HT-29 (cell line): ENCODE results near the gene ARHGEF39. TPM values are rescaled to one million over a fixed set of nuclear protein-coding genes. Genes with fewer than 3 reads are reported as not detected.

Experiments
- DNase-seq: peaks from one replicate; pipeline ENCODE4 v3.0.0-alpha.2; 2015; ENCODE audit warnings: low spot score
- total RNA-seq: library from RNA; depleted of rRNA; stranded (reverse); fragments of >200 nt; shearing (Covaris generic); gene quantifications from 2 replicates; pipeline ENCODE4 v1.2.3, GENCODE V29; 2014

Gene ARHGEF39
- total RNA-seq, 1 experiment from 2014 or later, result 23.4 TPM

DNA sequence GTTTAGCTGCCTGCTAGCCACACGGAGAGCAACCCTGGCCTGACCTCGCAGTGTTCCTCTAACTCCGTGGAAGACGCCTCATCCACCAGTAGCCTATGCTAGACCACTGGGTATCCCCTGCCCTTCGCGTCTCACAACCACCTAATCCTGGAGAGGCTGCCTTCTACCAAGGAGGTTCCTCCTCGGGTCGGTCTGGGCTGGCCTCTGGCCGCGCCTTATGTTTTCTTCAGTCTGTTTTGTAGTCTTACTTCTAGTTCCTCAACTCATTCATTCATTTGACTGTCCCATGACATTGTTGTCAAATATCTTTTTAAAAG is 26.3 kb upstream of the ARHGEF39 start:
- DNase-seq, result no peak

DNA sequence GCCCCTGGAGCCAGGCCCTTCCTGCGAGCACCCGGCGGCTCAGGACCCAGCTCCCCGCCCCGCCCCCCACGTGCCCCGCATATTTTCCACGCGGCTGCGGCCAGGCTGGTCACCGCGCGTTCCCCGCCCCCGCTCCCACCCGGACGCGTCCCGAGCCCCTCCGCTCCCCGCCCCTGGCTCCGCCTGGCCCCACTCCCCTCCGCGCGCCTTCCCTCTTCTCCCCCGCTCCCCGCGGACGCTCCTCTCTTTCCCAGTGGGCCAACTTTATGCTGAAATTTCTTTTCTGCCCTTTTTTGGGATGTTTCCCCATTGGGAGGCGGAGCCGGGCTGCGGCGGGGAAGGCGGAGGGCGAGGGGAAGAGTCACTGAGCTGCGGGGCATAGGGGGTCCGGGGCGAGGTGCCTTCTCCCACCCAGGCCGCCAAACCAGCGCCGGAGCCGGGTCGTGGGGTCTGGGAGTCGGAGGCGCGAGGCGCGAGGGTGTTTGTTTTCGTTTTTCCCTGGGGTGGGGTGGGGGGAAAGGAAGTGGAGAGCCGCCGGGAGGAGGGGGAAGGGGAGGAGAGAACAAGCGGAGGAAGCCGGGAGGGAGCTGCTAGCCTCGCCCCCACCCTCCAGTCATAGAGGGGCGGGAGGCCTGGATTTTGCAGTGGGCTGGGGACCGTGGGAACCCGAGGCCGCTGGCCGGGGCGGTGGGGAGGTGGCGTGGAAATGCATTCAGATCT is 25.8 kb upstream of the ARHGEF39 start:
- no peak for DNase-seq

DNA sequence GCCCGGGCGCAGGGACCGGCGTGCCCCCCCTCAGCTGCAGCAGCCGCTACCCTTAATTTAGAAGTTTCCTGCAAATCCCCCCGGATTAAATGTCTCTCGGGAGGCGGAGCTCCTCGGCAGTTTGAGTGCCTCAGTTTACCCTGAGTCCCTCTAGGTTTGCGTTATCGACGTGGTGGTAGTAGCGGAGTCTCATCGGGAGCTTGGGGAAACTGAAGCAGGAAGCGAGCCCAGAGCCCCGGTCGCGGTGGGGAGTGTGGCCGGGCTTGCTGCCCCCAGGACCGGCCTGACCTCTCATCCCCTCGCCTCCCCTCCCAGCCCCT is 25.3 kb upstream of the ARHGEF39 start:
- DNase-seq, result no peak

DNA sequence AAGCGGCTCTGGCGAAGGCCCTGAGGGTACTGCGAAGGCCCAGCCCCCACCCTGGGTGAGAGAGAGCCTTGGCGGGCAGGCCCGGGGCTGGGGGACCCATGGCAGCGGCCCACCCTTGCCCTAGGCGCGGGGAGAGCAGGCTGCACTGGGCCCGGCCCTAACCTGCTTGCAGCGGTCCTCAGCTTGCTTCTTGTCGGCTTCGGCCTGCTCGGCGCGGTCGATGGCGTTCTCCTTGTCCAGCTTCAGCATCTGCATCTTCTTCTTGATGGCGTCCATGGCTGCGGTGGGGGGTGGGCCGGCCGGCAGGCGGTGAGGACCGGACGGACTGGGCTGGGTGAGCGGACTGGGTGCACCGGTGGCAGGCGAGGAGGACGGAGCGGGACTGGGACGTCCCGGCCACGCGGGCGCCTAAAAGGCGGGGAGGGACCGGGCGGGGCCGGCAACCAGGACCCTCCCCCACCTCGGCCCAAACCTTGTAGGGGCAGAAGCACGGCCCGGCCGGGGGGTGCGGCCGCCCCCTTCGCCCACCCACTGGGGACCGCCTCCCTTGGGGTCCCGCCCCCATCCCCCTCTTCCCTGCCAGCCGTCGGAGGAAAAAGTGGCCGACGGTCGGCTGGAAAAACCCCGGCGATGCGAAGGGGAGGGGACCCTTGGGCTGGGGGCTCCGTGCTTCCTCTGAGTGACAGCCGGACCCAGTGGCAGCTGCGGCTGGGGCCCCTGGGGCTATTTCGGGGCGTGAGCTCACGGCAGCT is 24.7 kb upstream of the ARHGEF39 start, which contains the start of gene TPM2:
TSS of gene TPM2 (minus strand) at position 384 of the 752 bp plus-strand sequence. CDS start at position 276, 108 bp downstream.
- DNase-seq, result no peak

DNA sequence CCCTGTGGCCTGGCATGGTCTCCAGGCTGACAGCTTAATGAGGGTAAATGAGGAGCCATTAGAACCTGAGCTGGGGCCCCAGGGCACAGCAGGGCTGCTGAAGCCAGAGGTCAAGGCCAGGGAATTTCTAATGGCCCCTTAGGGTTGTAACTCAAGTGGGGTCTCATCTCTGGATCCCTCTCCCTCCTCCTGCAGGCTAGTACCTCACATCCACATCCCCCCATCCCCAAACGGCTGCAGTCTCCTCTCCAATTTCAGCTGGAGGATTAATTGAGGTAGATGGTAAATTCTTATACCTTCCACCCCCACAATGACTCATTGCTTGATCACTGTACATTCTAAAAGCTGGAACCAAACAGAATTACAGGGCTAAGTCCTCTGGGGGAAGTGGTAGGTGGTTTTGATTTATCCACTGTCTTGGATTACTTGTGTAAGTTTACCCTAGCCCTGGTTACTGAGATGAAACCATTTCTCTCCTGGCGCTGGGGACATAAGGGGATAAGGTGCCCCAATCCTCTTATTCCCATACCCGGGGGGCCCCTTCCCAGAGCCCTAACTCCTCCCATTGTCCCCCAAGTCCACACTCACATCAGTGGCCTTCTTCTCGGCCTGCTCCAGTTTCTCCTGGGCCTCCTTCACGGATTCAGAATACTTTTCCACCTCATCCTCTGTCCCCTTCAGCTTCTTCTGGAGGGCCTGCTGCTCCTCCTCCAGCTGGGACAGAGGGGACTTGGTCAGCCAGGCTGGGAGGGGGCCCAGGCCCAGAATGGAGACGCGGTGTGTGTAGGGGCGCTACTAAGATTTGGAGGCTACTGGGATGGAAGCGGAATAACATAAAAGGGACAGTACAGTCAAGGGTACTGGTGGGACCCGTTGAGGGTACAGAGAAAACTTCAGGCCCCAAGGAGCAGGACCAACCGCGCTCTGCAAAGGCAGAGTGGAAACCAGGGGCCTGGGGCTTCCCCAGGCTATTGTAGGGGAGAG is 23.9 kb upstream of the ARHGEF39 start:
- DNase-seq, result peak; percentile 59

DNA sequence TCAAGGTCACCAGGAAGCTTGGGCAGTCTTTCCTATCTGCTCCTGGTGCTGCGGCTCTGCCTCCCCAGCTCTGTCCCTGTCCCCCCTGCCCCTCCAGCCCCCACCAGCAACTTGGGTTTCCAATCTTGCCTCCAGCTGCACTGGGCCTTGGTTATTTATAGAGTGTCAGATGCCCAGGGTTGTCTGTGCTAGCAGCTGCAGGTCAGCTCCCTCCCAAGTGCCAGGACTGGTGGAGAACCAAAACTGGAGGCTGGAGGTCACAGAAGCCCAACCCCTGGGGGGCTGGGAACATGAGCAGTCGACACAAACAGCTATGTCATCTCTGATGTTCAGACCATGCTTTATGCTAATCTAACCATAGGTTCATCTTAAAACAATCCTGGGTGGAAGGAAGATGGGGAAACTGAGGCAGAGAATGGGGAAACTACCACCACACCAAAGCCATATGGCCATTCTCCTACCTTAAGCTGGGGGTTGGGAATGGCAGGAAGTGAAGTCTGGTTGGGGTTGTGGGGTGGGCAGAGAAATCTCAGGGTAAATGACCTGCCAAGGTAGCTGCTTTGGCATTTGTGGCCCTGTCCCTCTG is 23.1 kb upstream of the ARHGEF39 start:
- DNase-seq, result no peak

DNA sequence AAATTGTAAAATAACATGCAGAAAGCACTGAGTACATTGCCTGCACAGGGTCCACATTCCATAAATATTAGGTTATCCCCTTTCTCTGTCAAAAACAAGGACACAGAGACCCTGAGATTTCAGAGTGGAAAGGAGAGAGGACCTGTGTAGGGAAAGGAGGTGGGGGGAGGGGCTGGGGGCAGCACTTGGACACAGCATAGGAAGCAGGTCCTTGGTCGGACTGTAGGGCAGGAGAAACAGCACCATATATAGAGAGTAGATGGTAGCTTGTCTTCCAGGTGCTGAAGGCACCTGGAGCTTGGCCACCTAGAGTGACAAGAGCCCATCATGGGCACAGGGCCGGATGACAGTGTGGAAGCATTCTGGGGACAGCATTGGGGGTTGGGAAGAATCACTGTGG is 22.3 kb upstream of the ARHGEF39 start:
- DNase-seq, result no peak

DNA sequence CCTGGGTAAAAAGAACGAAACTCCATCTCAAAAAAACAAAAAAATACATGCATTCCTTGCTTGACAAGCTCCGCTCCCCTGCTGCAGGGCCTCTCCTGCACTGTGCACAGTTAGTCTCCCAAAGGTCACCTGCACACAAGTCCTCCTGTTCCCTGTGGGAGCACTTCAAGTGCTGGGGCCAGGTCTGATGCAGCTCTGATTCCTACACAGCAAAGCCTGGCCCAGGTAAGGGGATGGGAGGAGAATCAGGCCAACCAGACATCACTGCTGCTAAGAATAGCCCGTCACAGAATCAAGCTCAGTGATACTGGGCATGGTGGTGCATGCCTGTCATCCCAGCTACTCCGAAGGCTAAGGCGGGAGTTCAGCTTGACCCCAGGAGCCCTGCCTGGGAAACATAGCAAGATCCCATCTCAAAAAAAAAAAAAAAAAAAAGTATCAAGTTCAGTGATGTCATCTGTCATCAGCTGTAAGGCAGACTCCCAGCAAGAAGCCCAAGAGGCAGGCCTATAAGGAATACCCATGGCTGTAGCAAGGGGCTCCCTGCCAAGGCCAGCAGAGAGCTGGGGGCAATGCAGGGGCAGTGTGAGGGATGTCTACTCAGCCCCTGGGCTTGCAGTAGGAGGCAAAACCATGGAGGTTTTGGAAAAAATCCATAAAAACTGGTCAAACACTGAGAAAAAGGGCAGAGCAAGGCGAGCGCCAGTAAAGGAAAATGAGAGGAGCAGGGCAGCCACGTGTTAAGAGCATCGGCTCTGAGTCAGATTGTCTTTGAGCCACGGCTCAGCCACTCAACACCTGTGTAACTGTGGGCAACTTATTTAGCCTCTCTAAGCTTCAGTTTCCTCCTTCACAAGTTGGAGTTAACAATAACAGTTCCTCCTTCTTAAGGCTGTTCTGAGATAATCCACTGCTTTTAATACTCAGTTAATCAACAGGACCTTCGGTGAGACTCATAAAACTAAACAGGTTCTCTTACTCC is 21.5 kb upstream of the ARHGEF39 start:
- DNase-seq, result no peak

DNA sequence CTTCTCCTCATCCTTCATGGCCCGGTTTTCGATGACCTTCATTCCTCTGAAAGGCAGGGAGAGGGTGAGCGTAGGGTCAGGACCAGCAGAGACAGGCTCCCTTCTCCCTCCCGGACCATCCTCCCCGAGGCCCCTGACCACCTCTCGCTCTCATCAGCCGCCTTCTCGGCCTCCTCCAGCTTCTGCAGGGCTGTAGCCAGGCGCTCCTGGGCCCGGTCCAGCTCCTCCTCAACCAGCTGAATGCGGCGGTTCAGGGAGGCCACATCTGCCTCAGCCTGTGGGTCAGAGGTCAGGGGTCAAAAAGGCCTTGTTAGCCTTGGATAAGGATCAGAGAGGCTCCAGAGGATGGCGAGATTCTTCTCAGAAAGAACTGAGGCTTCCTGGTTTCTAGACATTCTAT is 20.5 kb upstream of the ARHGEF39 start:
- DNase-seq, result no peak

DNA sequence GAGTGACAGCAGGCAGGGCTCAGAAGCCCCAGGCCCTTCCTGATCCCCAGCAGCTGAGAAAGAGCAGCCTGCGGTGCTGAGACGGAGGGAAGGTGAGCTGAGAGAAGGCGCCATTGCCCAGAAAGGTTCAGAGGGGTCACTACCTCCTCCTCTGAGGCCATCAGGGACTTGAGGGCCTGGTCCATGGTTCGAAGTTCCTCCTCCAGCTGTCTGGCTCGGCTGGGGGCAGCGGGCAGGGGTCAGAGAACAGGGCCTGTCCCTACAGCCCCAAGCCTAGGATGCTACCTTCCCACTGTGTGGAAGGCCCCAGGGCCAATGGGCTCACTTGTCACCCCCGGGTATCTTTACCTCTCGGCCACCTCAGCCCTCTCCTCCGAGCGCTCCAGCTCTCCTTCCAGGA is 19.9 kb upstream of the ARHGEF39 start:
- no peak for DNase-seq

DNA sequence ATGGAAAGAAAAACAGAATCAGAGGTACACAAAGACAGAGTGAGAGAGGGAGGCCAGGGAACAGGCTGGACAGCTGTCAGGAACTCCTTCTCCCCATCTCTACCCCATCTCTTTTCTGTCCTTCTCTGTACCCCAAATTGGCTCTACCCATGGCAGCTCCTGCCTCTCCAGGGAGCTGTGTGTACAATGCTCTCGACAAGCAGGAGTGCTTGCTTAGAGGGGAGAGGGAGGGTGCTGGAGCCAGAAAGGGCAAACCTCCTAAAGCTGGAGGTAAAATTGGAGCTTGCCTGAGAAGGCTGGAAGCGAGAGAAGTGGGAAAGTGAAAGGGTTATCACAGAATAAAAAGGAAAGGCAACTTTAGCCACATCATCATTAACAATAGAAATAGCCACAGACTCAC is 18.3 kb upstream of the ARHGEF39 start:
- no peak for DNase-seq

DNA sequence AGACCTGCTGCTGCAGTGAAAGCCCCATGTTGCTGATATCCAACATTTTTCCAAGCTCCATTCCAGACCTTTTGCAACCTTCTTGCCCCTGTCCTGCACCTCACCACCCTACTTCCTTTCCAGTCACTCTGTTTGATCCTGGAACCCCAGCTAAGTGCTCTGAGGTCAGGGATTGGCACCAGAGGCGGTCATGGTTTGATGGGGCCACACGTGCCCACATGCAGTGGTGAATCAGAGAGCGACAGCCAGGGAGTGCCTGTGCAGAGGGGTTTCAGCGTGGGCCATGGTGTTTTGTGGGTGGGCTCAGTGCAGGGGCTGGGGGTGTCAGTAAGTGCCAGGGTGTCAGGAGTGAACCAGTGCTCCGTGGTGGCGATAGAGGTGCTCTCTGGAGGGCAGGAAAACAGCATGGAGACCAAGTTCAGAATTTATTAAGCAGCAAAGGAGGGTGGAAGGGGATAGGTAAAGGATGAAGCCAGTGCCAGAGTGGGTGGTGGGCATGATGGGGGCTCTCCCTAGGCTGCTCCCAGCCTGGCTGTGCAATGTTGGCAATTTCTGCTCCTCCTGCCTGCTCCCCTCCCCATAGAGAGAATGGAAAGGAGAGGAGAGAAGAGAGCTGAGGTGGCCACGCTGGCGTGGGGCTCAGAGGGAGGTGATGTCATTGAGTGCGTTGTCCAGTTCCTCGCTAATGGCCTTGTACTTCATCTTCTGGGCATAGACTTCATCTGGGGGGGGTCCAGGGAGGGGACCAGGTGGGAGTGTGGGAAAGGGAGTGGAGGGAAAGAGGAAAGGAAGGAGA is 17.7 kb upstream of the ARHGEF39 start:
- no peak for DNase-seq

DNA sequence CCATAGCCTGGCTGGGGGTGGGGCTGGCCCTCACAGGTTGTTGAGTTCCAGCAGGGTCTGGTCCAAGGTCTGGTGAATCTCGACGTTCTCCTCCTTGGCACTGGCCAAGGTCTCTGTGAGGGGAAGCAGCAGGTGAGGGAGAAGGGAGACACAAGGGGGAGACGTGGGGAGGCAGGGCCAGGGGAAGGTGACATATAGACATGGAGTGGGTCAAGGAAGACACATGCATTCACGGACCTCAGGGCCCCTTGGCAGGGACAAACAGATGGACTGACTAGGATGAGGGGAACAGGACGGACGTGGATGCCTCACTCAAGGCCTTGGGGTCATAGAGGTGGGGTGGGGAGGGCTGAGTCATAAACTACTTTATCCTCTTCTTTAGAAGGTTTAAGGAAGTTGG is 17.1 kb upstream of the ARHGEF39 start:
- DNase-seq, result no peak

DNA sequence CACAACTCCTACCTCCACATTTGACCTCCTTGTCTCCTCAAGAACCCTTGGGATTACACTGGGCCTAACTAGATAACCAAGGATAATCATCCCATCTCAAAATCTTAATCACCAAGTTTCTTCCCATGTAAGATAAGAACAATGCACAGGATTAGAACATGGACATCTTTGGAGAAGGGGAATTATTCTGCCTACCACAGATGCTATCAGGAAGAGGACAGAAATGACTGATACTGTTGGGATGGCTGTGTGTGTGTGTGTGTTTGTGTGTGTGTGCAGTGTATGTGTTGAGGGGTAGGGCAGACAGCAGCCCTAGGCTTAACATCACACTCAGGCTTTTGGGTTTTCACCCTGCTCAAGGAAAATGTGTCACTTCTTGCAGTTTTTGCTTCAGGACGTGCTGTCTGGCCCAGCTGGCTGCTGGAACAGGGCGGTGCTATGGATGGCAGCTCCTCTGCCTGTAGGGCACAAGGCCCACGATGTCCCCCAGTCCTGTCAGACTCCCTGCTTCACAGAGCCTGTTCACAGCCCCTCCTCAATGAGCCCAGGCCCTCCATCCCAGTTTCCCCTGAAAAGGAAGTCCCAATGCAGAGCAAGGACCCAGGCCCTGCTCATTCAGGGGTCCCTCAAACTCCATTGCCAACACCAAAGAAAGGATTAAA is 16.5 kb upstream of the ARHGEF39 start:
- no peak for DNase-seq

DNA sequence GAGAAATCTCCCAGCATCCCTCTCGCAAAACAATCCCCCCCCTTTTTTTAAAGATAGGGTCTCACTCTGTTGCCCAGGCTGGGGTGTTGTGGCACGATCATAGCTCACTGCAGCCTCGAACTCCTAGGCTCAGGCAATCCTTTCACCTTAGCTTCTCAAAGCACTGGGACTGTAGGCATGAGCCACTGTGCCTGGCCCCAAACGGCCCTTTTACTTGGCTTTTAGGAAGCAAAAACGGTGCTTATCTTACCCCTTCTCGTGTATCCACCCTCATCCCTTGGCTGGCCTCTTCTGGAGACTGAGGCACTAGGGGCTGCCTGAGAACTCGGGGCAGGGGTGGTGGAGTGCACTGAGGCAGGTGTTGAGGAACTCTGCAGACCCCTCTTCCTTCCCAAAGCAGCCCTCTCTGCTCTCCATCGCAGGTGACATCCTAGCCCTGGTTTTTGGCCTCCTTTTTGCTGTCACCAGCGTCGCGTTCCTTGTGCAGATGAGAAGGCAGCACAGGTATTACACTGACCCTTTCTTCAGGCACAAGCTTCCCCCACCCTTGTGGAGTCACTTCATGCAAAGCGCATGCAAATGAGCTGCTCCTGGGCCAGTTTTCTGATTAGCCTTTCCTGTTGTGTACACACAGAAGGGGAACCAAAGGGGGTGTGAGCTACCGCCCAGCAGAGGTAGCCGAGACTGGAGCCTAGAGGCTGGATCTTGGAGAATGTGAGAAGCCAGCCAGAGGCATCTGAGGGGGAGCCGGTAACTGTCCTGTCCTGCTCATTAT is 15.5 kb upstream of the ARHGEF39 start:
- no peak for DNase-seq

DNA sequence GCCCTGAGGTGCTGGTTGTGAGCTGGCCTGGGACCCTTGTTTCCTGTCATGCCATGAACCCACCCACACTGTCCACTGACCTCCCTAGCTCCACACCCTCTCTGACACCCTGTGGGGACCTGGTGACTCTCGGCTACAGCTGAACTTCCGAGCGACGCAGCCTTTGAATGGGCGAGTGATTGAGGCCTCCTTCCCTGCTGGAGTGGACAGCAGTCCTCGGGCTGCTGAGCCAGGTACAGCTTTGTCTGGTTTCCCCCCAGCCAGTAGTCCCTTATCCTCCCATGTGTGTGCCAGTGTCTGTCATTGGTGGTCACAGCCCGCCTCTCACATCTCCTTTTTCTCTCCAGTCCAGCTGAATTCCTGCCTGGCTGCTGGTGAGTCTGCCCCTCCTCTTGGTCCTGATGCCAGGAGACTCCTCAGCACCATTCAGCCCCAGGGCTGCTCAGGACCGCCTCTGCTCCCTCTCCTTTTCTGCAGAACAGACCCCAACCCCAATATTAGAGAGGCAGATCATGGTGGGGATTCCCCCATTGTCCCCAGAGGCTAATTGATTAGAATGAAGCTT is 14.9 kb upstream of the ARHGEF39 start:
- no peak for DNase-seq

DNA sequence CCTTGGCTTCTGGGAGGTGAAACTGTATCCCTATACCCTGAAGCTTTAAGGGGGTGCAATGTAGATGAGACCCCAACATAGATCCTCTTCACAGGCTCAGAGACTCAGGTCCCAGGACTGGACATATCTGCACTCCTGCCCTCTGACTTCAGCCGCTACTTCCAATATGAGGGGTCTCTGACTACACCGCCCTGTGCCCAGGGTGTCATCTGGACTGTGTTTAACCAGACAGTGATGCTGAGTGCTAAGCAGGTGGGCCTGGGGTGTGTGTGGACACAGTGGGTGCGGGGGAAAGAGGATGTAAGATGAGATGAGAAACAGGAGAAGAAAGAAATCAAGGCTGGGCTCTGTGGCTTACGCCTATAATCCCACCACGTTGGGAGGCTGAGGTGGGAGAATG is 14.1 kb upstream of the ARHGEF39 start:
- no peak for DNase-seq

DNA sequence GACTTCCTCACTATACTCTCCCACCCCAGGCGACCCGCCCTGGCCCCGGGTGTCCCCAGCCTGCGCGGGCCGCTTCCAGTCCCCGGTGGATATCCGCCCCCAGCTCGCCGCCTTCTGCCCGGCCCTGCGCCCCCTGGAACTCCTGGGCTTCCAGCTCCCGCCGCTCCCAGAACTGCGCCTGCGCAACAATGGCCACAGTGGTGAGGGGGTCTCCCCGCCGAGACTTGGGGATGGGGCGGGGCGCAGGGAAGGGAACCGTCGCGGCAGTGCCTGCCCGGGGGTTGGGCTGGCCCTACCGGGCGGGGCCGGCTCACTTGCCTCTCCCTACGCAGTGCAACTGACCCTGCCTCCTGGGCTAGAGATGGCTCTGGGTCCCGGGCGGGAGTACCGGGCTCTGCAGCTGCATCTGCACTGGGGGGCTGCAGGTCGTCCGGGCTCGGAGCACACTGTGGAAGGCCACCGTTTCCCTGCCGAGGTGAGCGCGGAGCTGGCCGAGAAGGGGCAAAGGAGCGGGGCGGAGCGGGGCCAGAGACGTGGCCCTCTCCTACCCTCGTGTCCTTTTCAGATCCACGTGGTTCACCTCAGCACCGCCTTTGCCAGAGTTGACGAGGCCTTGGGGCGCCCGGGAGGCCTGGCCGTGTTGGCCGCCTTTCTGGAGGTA is 10.9 kb upstream of the ARHGEF39 start:
- DNase-seq, result no peak
